ENCODE results near the gene PTCD2. TPM values are rescaled to one million over a fixed set of nuclear protein-coding genes. Genes with fewer than 3 reads are reported as not detected.

PTCD2 gene
- total RNA-seq, 2 donors from 2014 or later: 5.1 to 9.2 TPM

- Histone ChIP-seq H3K27ac (no peak overlapping the region), H3K36me3 (peaks cover 8% of the 10 kb centered on the region), H3K9me3 (no peaks in the 10 kb centered on the region), H3K27me3 (no peaks in the 10 kb centered on the region), H3K4me1 (peaks cover 0 to 10% of the 10 kb centered on the region in 2 donors), H3K4me3 (no peak overlapping the region)
- no peak for DNase-seq (ENCODE audit: low spot score)
- TF ChIP-seq, protein P1, sequence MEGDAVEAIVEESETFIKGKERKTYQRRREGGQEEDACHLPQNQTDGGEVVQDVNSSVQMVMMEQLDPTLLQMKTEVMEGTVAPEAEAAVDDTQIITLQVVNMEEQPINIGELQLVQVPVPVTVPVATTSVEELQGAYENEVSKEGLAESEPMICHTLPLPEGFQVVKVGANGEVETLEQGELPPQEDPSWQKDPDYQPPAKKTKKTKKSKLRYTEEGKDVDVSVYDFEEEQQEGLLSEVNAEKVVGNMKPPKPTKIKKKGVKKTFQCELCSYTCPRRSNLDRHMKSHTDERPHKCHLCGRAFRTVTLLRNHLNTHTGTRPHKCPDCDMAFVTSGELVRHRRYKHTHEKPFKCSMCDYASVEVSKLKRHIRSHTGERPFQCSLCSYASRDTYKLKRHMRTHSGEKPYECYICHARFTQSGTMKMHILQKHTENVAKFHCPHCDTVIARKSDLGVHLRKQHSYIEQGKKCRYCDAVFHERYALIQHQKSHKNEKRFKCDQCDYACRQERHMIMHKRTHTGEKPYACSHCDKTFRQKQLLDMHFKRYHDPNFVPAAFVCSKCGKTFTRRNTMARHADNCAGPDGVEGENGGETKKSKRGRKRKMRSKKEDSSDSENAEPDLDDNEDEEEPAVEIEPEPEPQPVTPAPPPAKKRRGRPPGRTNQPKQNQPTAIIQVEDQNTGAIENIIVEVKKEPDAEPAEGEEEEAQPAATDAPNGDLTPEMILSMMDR (IDR thresholded peaks at IDR 0.05): no peak
Measured at GRCh38 chr5:72324189-72324825, 4.1 kb downstream of the PTCD2 start.

- peak overlapping the region in 1 of 2 donors; percentile 0 for H3K27ac ChIP-seq
- no peak for DNase-seq (ENCODE audit: low spot score)
- H3K36me3 ChIP-seq: peaks cover 8% of the 10 kb centered on the region
- no peak overlapping the region for H3K4me3 ChIP-seq
- no peaks in the 10 kb centered on the region for H3K27me3 ChIP-seq
- H3K4me1 ChIP-seq: peaks cover 0 to 9% of the 10 kb centered on the region in 2 donors
- TF ChIP-seq, protein P1 (IDR thresholded peaks at IDR 0.05): no peak
- H3K9me3 ChIP-seq: no peaks in the 10 kb centered on the region
Measured at GRCh38 chr5:72325566-72326305, 5.6 kb downstream of the PTCD2 start.

DNA sequence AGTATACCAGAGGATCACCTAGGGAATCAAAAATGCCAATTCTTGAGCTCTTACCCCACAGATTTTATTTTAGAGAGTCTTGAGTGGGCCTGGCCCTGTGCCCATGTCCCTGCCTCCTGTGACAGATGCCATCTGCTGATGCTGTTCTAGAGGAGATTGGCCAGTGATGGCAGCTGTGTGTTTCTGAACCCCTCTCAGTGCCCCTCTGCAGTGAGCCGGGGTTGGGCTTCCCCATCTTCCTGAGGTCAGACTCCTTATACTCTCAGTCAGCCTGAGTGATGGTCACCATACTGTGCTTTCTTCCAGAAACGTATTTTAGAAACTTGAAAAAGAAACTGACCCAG, 6.1 kb downstream of the PTCD2 start:
- no peaks in the 10 kb centered on the region for H3K27me3 ChIP-seq
- TF ChIP-seq, protein P1 (IDR thresholded peaks at IDR 0.05): no peak
- no peak overlapping the region for H3K4me3 ChIP-seq
- no peaks in the 10 kb centered on the region for H3K9me3 ChIP-seq
- H3K4me1 ChIP-seq: peaks cover 0 to 3% of the 10 kb centered on the region in 2 donors
- peak overlapping the region in 1 of 2 donors; percentile 0 for H3K27ac ChIP-seq
- H3K36me3 ChIP-seq: peaks cover 8% of the 10 kb centered on the region
- DNase-seq (ENCODE audit: low spot score): no peak

GRCh38 chr5:72328172-72328571, 8.0 kb downstream of the PTCD2 start:
- no peak for DNase-seq (ENCODE audit: low spot score)

DNA sequence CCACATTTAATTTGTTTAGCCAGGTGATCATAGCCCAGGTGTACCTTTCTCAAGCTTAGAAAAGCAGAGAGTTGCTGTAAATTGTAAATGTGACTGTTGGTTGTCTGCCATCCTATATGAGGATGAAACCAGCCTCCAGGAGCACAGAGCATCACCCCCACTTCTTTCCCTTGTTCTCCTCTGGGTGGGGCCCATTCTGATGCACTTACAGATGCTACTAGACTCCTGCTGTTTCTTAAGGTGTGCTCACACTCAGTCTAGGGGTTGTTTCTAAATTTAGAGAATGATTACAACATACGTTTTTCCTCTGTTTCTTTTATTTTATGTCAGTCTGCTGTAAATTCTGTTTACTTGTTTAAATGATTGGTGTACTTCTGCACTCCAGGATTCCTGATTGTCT, 10.5 kb downstream of the PTCD2 start:
- Histone ChIP-seq H3K4me3 (no peak overlapping the region), H3K9me3 (no peaks in the 10 kb centered on the region), H3K27me3 (no peaks in the 10 kb centered on the region), H3K36me3 (no peaks in the 10 kb centered on the region), H3K4me1 (no peaks in the 10 kb centered on the region), H3K27ac (no peak overlapping the region)
- no peak for DNase-seq (ENCODE audit: low spot score)
- TF ChIP-seq, protein P1 (IDR thresholded peaks at IDR 0.05): no peak

More at GRCh38 chr5:72328172-72328571, 8.0 kb downstream of the PTCD2 start:
- TF ChIP-seq, protein P1 (IDR thresholded peaks at IDR 0.05): no peak
- Histone ChIP-seq H3K27ac (no peak overlapping the region), H3K27me3 (no peaks in the 10 kb centered on the region), H3K4me1 (no peaks in the 10 kb centered on the region), H3K4me3 (no peak overlapping the region), H3K36me3 (peaks cover 8% of the 10 kb centered on the region), H3K9me3 (no peaks in the 10 kb centered on the region)

Measured in right atrium auricular region (tissue), 2 donors.